Measurements from ENCODE around the gene INAFM2. TPM values are rescaled to one million over a fixed set of nuclear protein-coding genes. Genes with fewer than 3 reads are reported as not detected.

Gene INAFM2
- total RNA-seq, 1 experiment from 2014 or later: 25.4 TPM

DNA sequence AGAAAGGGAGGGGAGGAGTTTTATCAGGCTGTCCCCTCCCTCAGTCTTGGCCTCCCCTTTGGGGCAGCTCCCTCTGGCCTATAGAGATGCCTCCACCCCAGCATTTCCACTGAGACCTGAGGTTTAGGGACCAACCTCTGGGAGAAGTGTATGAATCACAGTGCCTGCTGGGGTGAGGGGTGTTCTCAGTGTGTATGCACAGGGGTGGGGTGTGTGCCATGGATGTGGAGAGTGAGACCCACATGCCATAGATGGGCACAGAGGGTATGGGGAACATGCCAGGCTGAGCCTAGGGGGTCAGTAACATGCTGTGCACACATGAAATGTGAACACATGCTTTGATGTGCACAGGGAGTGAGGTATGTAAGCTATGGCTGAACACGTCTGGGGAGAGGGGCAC is 28.2 kb upstream of the INAFM2 start:
- H4K20me1 ChIP-seq (ENCODE audit: control insufficient read depth, insufficient read depth, insufficient read length): no peaks in the 10 kb centered on the region
- H3K27me3 Mint-ChIP-seq (ENCODE audit: low read depth): peaks cover 70% of the 10 kb centered on the region
- no peak for DNase-seq
- no peak overlapping the region for H2AFZ ChIP-seq (ENCODE audit: low read length)
- H3K4me3 Mint-ChIP-seq: no peak overlapping the region
- H3K9ac ChIP-seq (ENCODE audit: extremely low read depth, insufficient read length, low read length): no peak overlapping the region
- H3K9me3 Mint-ChIP-seq: peaks cover 10% of the 10 kb centered on the region in 2 experiments
- H3K36me3 Mint-ChIP-seq (ENCODE audit: insufficient read depth in 1 of 3, low read depth in 3 of 3): peaks cover 0 to 11% (median 5%) of the 10 kb centered on the region in 3 experiments; a peak in 5 of 7 replicates
- H3K27me3 ChIP-seq (ENCODE audit: insufficient read depth, low read length): peaks cover 13% of the 10 kb centered on the region; the same call in 1 of the 2 replicates
- no peaks in the 10 kb centered on the region for H3K79me2 ChIP-seq (ENCODE audit: insufficient read depth, low read length)
- peaks cover 3% of the 10 kb centered on the region for H3K4me1 ChIP-seq (ENCODE audit: insufficient read depth, low read length)
- H2BK15ac ChIP-seq (ENCODE audit: low read depth, low read length): no peak overlapping the region
- no peak overlapping the region for H3K14ac ChIP-seq (ENCODE audit: insufficient read depth, low read length)
- no peak overlapping the region for H2BK5ac ChIP-seq (ENCODE audit: insufficient read length, low read length)
- no peak overlapping the region for H3K27ac ChIP-seq (ENCODE audit: insufficient read length, low read depth, low read length)
- H3K79me1 ChIP-seq (ENCODE audit: insufficient read depth, low read depth, low read length, poor library complexity, severe bottlenecking): no peaks in the 10 kb centered on the region
- no peak overlapping the region for H2BK120ac ChIP-seq (ENCODE audit: low read depth, low read length, poor library complexity, severe bottlenecking)
- no peak overlapping the region for H4K91ac ChIP-seq (ENCODE audit: insufficient read length, low read depth, low read length)
- H3K56ac ChIP-seq (ENCODE audit: insufficient read length, low read depth, low read length): no peak overlapping the region
- peaks cover 8% of the 10 kb centered on the region for H3K23me2 ChIP-seq (ENCODE audit: insufficient read length, low read depth, low read length, poor library complexity, severe bottlenecking)
- H3K4me1 Mint-ChIP-seq: peaks cover 12 to 25% of the 10 kb centered on the region in 2 experiments
- no peak overlapping the region for H2AK5ac ChIP-seq (ENCODE audit: insufficient read length, low read length)
- no peak overlapping the region for H3K27ac Mint-ChIP-seq
- H4K8ac ChIP-seq (replicated peaks; ENCODE audit: insufficient read length, low read depth, low read length): no peak overlapping the region
- no peak overlapping the region for H3K4me2 ChIP-seq (ENCODE audit: insufficient read depth, insufficient read length, low read length)
- no peak for TF ChIP-seq CTCF (conservative IDR thresholded peaks at IDR 0.05)
- H3K23ac ChIP-seq (ENCODE audit: insufficient read length, low read depth, low read length): no peak overlapping the region
- no peak overlapping the region for H3K18ac ChIP-seq (ENCODE audit: insufficient read length, low read depth, low read length)
- H3K9me3 ChIP-seq (ENCODE audit: control insufficient read depth, low read depth, low read length): no peaks in the 10 kb centered on the region
- H2BK12ac ChIP-seq (ENCODE audit: insufficient read length, low read depth, low read length): no peak overlapping the region
- WGBS (ENCODE audit: extremely low coverage, insufficient read length, low lambda C conversion rate): no CpG with 5 or more reads among the region's 1 CpG
- no peak overlapping the region for H3T11ph ChIP-seq (ENCODE audit: low read length)
- H4K5ac ChIP-seq (ENCODE audit: insufficient read length, low read depth, low read length): no peak overlapping the region
- no peak overlapping the region for H2BK20ac ChIP-seq (ENCODE audit: low read depth, low read length, poor library complexity, severe bottlenecking)
- H3K4ac ChIP-seq (ENCODE audit: low read depth, low read length): no peak overlapping the region
